H1 (cell line): ENCODE results near the gene PTPN7. TPM values are rescaled to one million over a fixed set of nuclear protein-coding genes. Genes with fewer than 3 reads are reported as not detected.

Experiments
- CREB1 ChIP-seq: IDR thresholded peaks from 2 replicates; pipeline ENCODE4 v1.6.1; 2012; ENCODE audit warnings: inconsistent platforms
- EZH2 ChIP-seq: fragments of 200-600 bp; sonication (generic); IDR thresholded peaks from 2 replicates; pipeline ENCODE4 v1.7.1; 2012; ENCODE audit warnings: low read depth, mild to moderate bottlenecking, moderate library complexity, low read length, inconsistent platforms; ENCODE audit not compliant: severe bottlenecking
- polyA plus RNA-seq, 7 experiments: library from polyadenylated mRNA; depleted of rRNA in 3 of 7; stranded (reverse) in 5 of 7; unstranded in 2 of 7; fragments of >200 nt in 5 of 7; fragments of 200-250 nt in 2 of 7; gene quantifications; 1 replicate in 5 of 7; 2 replicates in 1 of 7; 4 replicates in 1 of 7; pipeline versions ENCODE4 v1.2.1 to v1.2.3, GENCODE V29; 2011 to 2013; ENCODE audit warnings: missing spikeins in 2 of 7, mixed read lengths in 2 of 7
- total RNA-seq: library from RNA; stranded (reverse); fragmentation: NEBNext Ultra II Directional; extraction: Animal tissue kit (Norgen Biotek cat#: 25700); gene quantifications from 2 replicates; pipeline ENCODE4 v1.2.1, GENCODE V29; 2021

PTPN7 gene
- total and polyA plus RNA-seq, 2 of the 8 experiments (the other 6 are each of a cell fraction or from before 2014, with no cell fraction given), result 0.20 TPM; not detected in 1

- TF ChIP-seq EZH2, result no peak
- no peak for TF ChIP-seq CREB1
These were observed 52.3 kb downstream of the PTPN7 start (continued) for GRCh38 chr1:202107801-202108731.
